HT-29 (cell line): Measurements from ENCODE around the gene TRIM67. TPM values are rescaled to one million over a fixed set of nuclear protein-coding genes. Genes with fewer than 3 reads are reported as not detected.
"Not testable (repeated sequence)": the region's sequence is repeated elsewhere in the genome, so short reads cannot be mapped to it uniquely, and the experiment has no call there.

Experiments
- DNase-seq: peaks from one replicate; pipeline ENCODE4 v3.0.0-alpha.2; 2015; ENCODE audit warnings: low spot score
- total RNA-seq: library from RNA; depleted of rRNA; stranded (reverse); fragments of >200 nt; shearing (Covaris generic); gene quantifications from 2 replicates; pipeline ENCODE4 v1.2.3, GENCODE V29; 2014

Gene TRIM67
- total RNA-seq, 1 experiment from 2014 or later: 0.03 TPM

DNA sequence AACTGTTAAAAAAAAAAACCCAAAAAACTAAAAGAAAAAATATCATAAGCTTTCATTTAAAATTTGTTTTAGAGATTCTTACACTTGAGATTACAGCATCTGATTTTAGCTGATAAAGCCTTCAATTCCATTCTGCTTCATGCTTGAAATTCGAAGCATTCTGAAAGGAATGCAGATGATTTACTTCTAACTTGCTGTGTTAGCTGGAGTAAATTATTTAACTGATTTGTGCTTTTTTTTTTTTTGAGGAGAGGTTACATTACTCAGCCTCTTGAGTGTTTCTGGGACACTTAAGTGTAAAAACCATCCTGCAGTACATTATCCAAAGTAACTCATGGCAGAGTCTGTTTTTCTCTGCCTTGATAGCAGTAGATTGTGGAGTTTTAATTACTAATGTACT lies 4.5 kb upstream of the TRIM67 start:
- DNase-seq: no peak

DNA sequence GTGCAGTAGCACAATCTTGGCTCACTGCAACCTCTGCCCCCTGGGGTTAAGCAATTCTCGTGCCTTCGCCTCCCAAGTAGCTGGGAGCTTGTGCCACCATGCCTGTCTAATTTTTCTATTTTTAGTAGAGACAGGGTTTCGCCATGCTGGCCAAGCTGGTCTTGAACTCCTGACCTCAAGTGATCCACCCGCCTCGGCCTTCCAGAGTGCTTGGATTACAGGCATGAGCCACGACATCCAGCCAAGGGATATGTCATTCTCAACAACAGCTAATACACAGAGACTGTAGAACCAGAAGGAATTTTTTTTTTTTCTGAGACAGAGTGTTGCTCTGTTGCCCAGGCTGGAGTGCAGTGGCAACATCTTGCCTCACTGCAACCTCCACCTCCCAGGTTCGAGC lies 3.7 kb upstream of the TRIM67 start:
- not testable (repeated sequence) for DNase-seq

GRCh38 chr1:231159202-231159962 lies 2.5 kb upstream of the TRIM67 start:
- DNase-seq: no peak

DNA sequence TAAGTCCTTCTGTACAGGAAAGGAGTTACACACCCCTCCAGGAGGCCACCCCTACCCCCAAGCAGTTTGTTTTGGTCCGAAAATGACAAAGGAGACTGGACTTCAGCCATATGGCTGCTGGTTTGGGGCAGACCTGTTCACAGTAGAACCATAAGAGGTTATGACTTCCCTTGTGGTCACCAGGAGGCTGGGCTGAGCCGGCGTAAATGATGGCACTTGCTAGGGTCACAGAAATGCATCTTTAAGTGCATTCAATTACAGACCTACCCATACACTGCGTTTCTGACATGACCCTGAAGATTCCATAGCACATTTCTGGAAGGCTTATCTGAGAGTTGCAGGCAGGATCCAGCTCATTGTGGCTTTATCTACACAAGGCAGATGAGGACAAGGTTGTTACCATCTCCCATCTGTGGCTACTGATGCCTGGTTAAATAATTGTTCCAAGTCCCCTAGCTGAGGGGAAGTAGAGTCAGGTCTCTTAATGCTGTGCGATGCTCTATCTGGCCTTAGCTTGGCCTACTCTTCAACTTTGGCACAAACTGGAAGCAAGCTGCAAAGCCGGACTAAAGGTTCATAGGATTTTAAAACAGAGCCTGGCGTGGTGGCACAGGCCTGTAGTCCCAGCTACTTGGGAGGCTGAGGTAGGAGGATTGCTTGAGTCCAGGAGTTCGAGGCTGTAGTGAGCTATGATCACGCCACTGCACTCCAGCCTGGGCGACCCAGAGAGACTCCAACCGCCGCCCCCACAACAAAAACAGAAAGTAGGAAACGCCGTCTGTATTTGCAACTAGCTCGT lies 1.7 kb upstream of the TRIM67 start:
- DNase-seq: no peak

GRCh38 chr1:231160895-231161666 lies 777 bp upstream of the TRIM67 start:
- no peak for DNase-seq

DNA sequence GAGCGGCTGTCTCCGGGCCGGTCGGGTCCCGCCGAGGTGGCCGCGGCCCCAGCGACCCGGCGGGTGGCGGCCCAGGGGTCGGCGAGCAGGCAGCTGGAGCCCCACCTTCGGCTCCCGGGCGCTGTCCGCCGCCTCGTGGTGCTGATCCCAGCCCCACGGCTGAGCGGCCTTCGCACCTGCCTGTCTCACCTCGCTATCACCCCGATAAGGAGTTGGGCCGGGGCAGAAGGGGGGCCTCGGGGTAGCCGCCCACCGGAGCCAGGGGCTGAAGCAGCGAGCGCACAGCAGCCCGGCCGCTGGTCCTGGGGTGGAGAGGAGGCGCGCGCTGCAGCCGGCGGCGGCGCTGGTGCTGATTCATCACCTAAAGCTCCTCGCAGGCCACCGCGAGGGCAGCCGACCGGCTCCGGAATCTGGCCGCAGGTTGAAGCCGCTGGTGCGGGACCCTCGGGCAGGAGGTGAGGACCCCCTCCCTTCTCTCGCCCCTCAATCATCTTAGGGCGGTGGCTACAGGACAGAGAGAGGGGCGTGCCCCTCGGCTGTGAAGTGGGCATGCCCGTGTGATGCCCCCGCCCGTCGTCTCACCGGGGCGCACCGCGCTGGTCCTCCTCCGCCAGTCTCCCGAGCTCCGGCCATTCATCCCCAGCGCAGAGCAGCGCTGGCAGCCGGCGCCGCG lies 575 bp downstream of the TRIM67 start:
- DNase-seq: no peak

DNA sequence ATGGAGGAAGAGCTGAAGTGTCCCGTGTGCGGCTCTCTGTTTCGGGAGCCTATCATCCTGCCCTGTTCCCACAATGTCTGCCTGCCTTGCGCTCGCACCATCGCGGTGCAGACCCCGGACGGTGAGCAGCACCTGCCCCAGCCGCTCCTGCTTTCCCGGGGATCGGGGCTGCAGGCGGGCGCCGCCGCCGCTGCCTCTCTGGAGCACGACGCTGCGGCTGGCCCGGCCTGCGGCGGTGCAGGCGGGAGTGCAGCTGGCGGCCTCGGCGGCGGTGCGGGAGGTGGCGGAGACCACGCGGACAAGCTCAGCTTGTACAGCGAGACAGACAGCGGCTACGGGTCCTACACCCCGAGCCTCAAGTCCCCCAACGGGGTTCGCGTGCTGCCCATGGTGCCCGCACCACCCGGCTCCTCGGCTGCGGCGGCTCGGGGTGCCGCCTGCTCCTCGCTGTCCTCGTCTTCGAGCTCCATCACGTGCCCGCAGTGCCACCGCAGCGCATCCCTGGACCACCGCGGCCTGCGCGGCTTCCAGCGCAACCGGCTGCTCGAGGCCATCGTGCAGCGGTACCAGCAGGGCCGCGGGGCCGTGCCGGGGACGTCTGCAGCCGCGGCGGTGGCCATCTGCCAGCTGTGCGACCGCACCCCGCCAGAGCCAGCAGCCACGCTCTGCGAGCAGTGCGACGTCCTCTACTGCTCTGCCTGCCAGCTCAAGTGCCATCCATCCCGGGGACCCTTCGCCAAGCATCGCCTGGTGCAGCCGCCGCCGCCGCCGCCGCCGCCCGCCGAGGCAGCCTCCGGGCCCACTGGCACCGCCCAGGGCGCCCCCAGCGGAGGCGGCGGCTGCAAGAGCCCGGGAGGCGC lies 1.3 kb downstream of the TRIM67 start:
- DNase-seq: no peak

DNA sequence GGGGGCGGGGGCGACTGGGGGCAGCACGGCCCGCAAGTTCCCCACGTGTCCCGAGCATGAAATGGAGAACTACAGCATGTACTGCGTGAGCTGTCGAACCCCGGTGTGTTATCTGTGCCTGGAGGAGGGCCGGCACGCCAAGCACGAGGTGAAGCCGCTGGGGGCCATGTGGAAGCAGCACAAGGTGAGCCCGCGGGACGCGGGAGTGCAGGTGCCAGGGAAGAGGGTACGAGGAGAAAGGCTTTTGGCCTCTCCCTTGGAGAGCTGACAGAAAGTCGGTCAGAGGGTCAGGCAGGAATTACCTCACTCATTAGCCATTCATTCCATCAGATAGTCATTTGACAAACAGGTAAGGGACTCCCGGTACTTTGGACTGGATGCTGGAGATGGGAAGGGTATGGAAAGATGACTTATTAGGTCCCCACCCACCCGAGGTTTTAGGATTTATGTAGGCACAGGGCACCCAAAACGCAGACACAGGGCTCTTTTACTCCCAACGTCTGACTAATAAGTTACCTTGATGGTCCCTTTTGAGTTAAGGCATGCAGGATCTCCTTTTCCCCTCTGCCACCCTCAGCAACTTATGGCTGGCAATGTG lies 2.1 kb downstream of the TRIM67 start:
- DNase-seq: no peak

DNA sequence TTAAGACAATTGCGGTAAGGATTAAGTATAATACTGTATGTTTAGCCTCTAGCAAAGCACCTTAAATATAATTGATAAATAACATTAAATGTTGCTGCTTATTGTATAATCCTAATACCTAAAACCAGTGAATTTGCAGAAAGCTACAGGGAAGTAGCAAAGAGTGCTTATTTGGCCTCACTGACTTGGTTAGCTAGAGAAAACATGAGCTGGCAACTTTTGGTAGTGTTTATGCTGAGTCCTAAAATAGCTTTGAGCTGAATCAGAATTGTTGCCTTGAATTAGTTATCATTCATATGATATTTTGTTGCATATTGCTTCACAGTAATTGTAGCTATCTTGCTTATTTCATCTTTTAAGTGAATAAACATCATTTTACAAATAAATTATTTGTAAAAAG lies 3.5 kb downstream of the TRIM67 start:
- DNase-seq: no peak

DNA sequence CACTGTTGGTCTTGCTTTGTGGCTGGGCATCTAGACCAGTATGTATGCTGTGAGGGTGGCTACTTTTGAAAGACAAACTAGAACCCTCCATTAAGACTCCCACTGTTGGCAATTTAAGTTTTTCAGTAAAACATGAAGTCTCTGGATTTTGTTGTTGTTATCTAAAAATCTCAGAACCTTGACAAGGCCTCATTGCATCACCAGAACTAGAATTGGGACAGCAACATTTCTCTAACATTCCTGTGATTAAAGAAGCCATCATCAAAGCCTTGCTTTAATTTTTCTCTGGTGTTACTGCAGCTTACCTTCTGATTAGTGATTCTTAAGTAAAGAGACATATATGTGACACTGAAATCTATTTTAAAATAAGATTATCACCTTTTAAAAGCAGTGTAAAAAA lies 4.5 kb downstream of the TRIM67 start:
- no peak for DNase-seq

GRCh38 chr1:231170875-231171274 lies 9.0 kb downstream of the TRIM67 start:
- peak; percentile 32 for DNase-seq

DNA sequence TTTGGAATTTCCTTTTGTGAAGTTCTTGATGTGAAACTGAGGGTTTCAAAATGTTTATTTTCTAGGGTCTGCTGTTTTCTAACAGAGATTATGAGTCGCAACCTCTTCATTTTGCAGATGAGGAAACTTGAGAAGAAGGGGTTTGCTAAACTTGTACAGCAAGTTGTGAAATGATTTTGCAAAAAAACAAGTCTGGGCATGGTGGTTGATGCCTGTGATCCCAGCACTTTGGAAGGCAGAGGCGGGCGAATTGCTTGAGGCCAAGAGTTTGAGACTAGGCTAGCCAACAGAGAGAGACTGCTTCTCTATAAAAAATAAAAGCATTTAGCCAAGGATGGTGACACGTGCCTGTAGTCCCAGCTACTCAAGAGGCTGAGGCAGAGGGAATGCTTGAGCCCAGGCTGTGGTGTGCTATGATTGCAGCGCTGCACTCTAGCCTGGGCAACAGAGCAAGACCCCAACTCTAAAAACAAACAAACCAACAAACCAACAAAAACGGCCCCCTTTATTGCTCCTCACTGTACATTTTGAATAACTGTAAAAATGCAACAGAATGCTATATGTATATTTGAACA lies 9.9 kb downstream of the TRIM67 start:
- DNase-seq: no peak

DNA sequence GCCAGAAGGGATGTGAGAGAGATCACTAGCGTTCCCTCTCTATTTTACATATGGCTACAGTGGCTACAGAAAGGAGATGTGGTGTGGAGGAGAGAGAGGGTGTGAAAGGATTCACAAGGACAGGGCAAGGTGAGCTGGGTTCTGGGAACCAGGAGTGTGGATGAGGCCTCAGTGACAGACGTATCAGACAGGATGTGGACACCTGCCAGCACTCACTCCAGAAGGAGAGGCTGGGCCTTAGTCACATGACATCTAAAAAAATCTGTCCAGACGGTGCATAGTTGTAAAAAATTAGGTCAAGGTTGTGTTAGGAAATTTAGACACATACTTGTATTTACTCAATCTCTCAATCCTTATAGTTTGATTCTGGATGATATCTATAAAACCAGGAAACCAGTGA lies 10.6 kb downstream of the TRIM67 start:
- DNase-seq: no peak

GRCh38 chr1:231176421-231176820 lies 14.6 kb downstream of the TRIM67 start:
- DNase-seq: no peak

DNA sequence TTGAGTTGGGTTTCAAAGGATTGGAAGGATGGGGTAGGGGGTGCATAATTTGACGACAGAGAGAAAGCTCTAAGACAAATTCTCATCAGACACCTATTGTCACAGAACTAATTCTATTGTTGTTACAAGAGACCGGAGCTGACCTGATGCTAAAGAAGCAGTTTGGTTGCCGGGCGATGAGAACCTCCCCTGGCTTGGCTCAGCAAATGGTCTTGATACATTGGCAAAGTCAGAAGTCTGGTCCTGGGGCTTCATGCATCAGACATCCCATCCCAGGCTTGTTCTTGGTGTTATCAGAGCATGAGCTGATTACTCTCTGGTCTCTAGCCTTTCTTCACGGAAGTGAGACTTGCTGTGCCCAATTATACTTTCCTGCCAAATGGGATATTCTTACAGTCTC lies 15.4 kb downstream of the TRIM67 start:
- DNase-seq: no peak

DNA sequence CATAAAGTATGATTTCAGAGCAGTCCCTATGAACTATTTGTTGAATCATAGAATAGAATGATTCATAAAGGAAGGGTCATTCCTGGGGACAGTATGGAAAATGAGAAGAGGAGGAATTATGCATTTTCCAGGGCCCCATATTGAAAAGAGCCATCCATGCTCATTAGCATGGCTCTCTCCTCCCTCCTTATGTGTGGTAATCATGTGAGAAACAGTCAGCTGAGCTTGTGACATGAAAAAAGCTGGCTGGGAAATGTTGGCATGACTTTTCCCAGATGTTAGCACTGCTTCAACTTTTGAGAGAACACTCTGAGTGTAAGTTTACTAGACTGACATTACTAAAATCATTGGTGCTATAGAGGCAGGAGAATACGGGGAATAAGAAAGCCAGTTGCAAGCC lies 16.1 kb downstream of the TRIM67 start:
- no peak for DNase-seq

DNA sequence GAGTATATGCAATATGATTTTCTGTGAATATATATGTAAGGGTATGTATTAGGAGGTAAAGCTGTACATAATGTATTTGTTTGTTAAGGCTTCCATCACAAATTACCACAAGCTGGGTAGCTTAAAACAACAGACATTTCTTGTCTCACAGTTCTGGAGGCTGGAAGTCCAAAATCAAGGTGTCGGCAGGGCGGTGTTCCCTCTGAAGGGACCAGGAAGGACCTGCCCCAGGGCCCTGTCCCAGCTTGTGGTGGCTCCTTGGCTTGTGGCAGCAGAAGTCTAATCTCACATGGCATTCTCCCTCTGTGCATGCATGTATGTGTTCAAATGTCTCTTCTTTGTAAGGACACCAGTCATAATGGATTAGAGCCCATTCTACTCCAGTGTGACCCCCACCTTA lies 17.1 kb downstream of the TRIM67 start:
- no peak for DNase-seq

DNA sequence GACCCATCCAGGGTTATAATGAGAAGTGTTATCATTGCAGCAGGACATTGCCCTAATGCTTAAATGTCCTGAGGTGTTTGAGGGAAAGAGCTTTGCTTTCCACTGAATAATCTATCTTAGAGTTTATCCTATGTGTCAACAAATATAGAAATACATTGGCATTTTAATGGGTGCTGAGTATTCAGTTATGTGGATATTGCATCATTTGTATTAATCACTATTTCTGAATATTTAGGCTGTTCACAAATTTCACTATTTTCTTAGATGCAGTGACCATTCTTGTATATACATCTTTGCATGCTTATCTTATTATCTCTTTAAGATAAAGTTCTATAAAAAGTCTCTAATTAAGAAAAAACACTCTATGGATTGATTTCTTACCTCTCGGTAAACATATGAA lies 18.2 kb downstream of the TRIM67 start:
- DNase-seq: no peak

DNA sequence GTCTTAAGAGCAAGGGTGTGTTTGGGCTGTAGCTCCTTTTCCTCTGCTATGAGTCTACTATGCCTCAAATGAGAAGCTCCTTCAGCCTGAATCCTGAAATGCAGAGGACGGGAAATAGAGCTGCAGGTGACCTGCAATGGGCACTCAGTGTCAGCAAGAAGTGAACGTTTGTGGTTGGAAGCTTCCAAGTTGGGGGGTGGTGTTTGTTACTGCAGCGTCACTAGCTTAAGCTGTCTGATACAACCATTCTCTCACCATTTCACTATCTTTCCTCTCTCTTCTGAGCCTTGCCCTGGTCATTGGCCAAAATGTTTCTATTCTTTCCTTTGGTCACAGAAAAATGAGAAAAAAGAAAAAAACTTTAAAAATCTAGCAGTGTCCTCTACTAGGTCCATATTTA lies 19.4 kb downstream of the TRIM67 start:
- no peak for DNase-seq

DNA sequence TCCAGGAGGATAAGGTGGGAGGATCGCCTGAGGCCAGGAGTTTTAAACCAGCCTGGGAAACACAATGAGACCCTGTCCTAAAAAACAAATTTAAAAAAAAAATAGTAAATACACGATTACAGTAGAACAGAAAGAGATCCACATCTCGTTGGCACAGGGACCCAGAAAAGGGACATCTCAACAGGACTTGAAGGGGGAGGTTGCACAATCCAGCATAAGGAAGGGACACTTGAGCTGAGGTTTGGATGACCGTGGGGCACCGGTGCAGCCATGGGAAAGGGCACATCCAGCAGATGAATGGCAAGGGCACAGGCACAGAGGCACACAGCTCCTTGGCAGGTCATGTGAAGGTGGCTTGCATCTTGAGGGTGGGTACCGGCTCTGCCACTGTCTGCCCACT lies 20.5 kb downstream of the TRIM67 start:
- no peak for DNase-seq
